Panc1 (cell line): ENCODE measurements around the gene FRRS1L. TPM values are rescaled to one million over a fixed set of nuclear protein-coding genes. Genes with fewer than 3 reads are reported as not detected.

Experiments
- ATAC-seq: fragments of 200-7000 bp; cut with Tn5 transposase; 2 replicates; pipeline ENCODE4 v1.9.1; 2020; ENCODE audit warnings: mild to moderate bottlenecking, moderate library complexity
- BruUV-seq: library from RNA; stranded (reverse); fragments of 400-500 nt; replicated peaks from 2 replicates; lab custom pipeline; 2021; lab: Mats Ljungman, UMichigan
- CTCF ChIA-PET: fragments of 300-600 bp; sonication (Branson Sonifier 250); formaldehyde crosslinking; loops from one replicate; lab custom pipeline; 2022; ENCODE audit warnings: antibody characterized with exemption; lab: Charles Lee
- POLR2A ChIA-PET: fragments of 300-600 bp; sonication (Branson Sonifier 250); formaldehyde crosslinking; loops from one replicate; lab custom pipeline; 2022; ENCODE audit warnings: antibody characterized with exemption; lab: Charles Lee
- DNase-seq: peaks from one replicate; pipeline ENCODE4 v3.0.0-alpha.2; 2010; ENCODE audit warnings: low read depth, low spot score
- H3K27ac ChIP-seq: 2 replicates; pipeline ENCODE4 v1.5.1; 2011; ENCODE audit warnings: mild to moderate bottlenecking, low read length, inconsistent platforms
- H3K27me3 ChIP-seq: fragments of 200-500 bp; sonication (Bioruptor generic); 2 replicates; pipeline ENCODE4 v1.6.0; 2014; ENCODE audit warnings: low read length, inconsistent platforms; ENCODE audit not compliant: control insufficient read depth, insufficient read depth
- H3K36me3 ChIP-seq: fragments of 200-500 bp; sonication (Bioruptor generic); 2 replicates; pipeline ENCODE4 v1.5.1; 2014; ENCODE audit warnings: inconsistent platforms, mild to moderate bottlenecking, low read length, moderate library complexity; ENCODE audit not compliant: control insufficient read depth, insufficient read depth
- H3K4me1 ChIP-seq: 2 replicates; pipeline ENCODE4 v1.5.1; 2011; ENCODE audit warnings: inconsistent platforms, mild to moderate bottlenecking, low read length, moderate library complexity; ENCODE audit not compliant: control insufficient read depth, insufficient read depth
- H3K4me3 ChIP-seq, 2 experiments: 2 replicates each; pipeline ENCODE4 v1.5.1; 2011 to 2012; ENCODE audit warnings: low read depth in 2 of 2, low read length in 2 of 2, mild to moderate bottlenecking in 2 of 2, inconsistent platforms in 1 of 2, moderate library complexity in 1 of 2
- H3K9me3 ChIP-seq: fragments of 200-500 bp; sonication (Bioruptor generic); 2 replicates; pipeline ENCODE4 v1.5.1; 2014; ENCODE audit warnings: low read depth, mild to moderate bottlenecking, inconsistent platforms, low read length, moderate library complexity; ENCODE audit not compliant: control insufficient read depth, insufficient read depth
- POLR2AphosphoS5 ChIP-seq: IDR thresholded peaks from 2 replicates; pipeline ENCODE4 v1.6.1; 2012; ENCODE audit warnings: mild to moderate bottlenecking, low read depth, low read length, moderate library complexity
- SIN3A ChIP-seq: IDR thresholded peaks from 2 replicates; pipeline ENCODE4 v1.6.1; 2012; ENCODE audit warnings: low read depth, mild to moderate bottlenecking, low read length, moderate library complexity, borderline replicate concordance; ENCODE audit not compliant: insufficient read depth
- TCF7L2 ChIP-seq: IDR thresholded peaks from 2 replicates; pipeline ENCODE4 v1.6.1; 2011; ENCODE audit warnings: mild to moderate bottlenecking, low read depth, low read length, inconsistent platforms
- in situ Hi-C: cut with HindIII; loops from 2 replicates; pipeline ENCODE4 v1.10.0; 2016; ENCODE audit warnings: low sequenced_read_pairs, low pct_unique_long_range_greater_than_20kb
- intact Hi-C: fragments of 100-400 bp; cut with micrococcal nuclease; formaldehyde crosslinking; loops from one replicate; pipeline ENCODE4 v1.10.0; 2022; ENCODE audit not compliant: unreplicated experiment
- total RNA-seq: library from RNA; stranded (reverse); gene quantifications from one replicate; pipeline ENCODE4 v1.2.1, GENCODE V29; 2021; ENCODE audit not compliant: unreplicated experiment
- TF ChIP-seq, protein P1 (sequence below): fragments of 450-650 bp; IDR thresholded peaks from 2 replicates; pipeline ENCODE4 v1.5.1; 2017; ENCODE audit warnings: mild to moderate bottlenecking
- TF ChIP-seq, protein P2 (sequence below), 2 experiments: IDR thresholded peaks; 2 replicates each; pipeline ENCODE4 v1.6.1; 2011 to 2012; ENCODE audit warnings: low read depth in 2 of 2, control low read depth in 1 of 2, low read length in 1 of 2, mild to moderate bottlenecking in 1 of 2, moderate library complexity in 1 of 2; ENCODE audit not compliant: insufficient read depth in 1 of 2

The FRRS1L gene
- total RNA-seq, 1 experiment from 2014 or later, result 2.3 TPM

DNA sequence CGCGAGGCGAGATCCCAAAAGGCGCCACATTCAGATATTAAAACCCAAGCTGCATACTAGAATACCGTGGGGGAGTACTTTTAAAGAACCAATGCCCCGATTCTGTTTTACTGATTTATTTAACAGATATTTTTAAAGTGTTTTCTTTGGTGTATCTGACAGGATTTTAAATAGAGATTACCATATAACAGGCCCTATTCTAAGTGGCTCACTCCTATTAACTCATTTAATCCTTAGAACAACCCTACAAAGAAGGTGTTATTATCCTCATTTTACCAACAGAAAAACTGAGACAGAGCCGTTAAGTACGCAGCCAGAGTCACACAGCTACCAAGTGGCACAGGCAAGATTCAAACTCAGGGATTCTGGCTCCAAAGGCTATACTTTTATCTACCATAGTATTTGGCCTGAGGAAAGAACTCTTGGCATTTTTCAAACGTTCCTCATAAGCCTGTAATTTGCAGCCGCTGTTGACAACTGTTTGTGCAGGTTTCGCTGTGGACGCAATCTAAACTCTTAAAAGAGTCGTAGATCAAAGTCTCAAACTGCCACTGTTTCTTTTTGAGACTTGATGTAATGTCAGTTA lies 46.8 kb downstream of the FRRS1L start:
- Histone ChIP-seq H3K4me1 (peaks cover 29% of the 10 kb centered on the region), H3K4me3 (peak overlapping the region; percentile 9 to 27; a peak in 3 of 4 replicates)
- POLR2A ChIA-PET, result interaction anchor here (0.9 kb wide), 1 partner anchor 131 kb away, joined by 3 read pairs; no protein-coding TSS in a partner anchor

DNA sequence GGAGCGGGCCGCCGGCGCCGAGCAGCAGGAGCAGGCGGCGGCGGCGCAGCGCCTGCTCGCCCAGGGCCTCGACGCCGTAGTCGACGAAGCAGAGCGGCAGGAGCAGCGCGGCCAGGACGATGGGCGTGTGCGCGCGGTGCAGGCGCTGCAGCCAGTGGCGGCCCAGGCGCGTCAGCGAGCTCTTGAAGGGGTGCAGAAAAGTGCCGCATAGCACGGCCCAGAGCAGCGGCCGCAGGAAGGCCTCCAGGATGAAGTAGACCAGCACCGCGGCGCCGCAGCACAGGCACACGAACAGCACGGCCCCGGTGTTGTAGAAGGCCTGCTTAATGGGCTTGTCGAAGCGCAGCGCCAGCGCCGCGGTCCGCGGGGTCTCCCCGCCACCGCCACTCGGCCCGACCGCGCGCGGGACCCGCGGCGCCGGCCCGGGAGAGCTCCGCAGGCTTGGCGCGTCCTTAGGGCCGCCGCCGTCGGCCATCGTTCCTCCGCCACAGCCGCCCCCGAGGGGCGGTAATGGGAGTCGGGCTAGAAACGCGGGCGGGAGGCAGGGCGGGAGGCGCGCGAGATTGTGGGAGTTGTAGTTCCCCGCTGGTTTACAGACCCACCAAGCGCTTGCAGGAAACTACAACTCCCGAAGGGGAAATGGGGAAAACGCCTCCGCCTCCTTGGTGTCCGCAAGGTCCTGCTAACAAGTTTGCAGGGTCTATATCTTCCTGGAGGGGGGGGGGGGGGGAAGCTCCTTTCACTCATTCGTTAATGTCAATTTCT lies 47.4 kb downstream of the FRRS1L start, which contains the start of gene TMEM245:
Gene TMEM245 (minus strand): TSS at position 509 of the 765 bp plus-strand sequence. CDS start 34 bp downstream, at position 475.
- POLR2A ChIA-PET, result interaction anchor here (0.5 to 0.9 kb wide), 2 partner anchors 9 to 131 kb away, joined by 3 to 4 read pairs; no protein-coding TSS in a partner anchor
- BruUV-seq, result no TSS peak

More for the DNA sequence above, 46.8 kb downstream of the FRRS1L start:
- ATAC-seq, result no peak
- CTCF ChIA-PET, result no interaction called here
- TF ChIP-seq POLR2AphosphoS5, result 0 out of 2 replicates have a peak, but pooled peaks have one; percentile 24
- TF ChIP-seq, protein P1, sequence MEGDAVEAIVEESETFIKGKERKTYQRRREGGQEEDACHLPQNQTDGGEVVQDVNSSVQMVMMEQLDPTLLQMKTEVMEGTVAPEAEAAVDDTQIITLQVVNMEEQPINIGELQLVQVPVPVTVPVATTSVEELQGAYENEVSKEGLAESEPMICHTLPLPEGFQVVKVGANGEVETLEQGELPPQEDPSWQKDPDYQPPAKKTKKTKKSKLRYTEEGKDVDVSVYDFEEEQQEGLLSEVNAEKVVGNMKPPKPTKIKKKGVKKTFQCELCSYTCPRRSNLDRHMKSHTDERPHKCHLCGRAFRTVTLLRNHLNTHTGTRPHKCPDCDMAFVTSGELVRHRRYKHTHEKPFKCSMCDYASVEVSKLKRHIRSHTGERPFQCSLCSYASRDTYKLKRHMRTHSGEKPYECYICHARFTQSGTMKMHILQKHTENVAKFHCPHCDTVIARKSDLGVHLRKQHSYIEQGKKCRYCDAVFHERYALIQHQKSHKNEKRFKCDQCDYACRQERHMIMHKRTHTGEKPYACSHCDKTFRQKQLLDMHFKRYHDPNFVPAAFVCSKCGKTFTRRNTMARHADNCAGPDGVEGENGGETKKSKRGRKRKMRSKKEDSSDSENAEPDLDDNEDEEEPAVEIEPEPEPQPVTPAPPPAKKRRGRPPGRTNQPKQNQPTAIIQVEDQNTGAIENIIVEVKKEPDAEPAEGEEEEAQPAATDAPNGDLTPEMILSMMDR, result no peak
- BruUV-seq, result no TSS peak
- Histone ChIP-seq H3K27me3 (no peaks in the 10 kb centered on the region), H3K27ac (peak overlapping the region; percentile 93), H3K9me3 (no peaks in the 10 kb centered on the region), H3K36me3 (peaks cover 3% of the 10 kb centered on the region; the same call in 1 of the 2 replicates)
- intact Hi-C loops (no loop called here), in situ Hi-C loops (no loop called here)
- no peak for DNase-seq

More for the DNA sequence above, 47.4 kb downstream of the FRRS1L start, which contains the start of gene TMEM245:
- intact Hi-C loops, result no loop called here
- Histone ChIP-seq H3K27ac (peak within 1 kb of the TSS; percentile 93), H3K36me3 (peaks cover 3% of the 10 kb centered on the region; the same call in 1 of the 2 replicates), H3K4me1 (peaks cover 32% of the 10 kb centered on the region), H3K4me3 (peak within 1 kb of the TSS; percentile 72 to 79), H3K27me3 (no peaks in the 10 kb centered on the region), H3K9me3 (no peaks in the 10 kb centered on the region)
- in situ Hi-C loops, result no loop called here
- ATAC-seq, result peak; percentile 96
- CTCF ChIA-PET, result no interaction called here
- DNase-seq, result peak; percentile 86
- TF ChIP-seq, protein P1, result no peak
- 0 out of 2 replicates have a peak, but pooled peaks have one; percentile 18 for TF ChIP-seq SIN3A
- TF ChIP-seq, protein P2, sequence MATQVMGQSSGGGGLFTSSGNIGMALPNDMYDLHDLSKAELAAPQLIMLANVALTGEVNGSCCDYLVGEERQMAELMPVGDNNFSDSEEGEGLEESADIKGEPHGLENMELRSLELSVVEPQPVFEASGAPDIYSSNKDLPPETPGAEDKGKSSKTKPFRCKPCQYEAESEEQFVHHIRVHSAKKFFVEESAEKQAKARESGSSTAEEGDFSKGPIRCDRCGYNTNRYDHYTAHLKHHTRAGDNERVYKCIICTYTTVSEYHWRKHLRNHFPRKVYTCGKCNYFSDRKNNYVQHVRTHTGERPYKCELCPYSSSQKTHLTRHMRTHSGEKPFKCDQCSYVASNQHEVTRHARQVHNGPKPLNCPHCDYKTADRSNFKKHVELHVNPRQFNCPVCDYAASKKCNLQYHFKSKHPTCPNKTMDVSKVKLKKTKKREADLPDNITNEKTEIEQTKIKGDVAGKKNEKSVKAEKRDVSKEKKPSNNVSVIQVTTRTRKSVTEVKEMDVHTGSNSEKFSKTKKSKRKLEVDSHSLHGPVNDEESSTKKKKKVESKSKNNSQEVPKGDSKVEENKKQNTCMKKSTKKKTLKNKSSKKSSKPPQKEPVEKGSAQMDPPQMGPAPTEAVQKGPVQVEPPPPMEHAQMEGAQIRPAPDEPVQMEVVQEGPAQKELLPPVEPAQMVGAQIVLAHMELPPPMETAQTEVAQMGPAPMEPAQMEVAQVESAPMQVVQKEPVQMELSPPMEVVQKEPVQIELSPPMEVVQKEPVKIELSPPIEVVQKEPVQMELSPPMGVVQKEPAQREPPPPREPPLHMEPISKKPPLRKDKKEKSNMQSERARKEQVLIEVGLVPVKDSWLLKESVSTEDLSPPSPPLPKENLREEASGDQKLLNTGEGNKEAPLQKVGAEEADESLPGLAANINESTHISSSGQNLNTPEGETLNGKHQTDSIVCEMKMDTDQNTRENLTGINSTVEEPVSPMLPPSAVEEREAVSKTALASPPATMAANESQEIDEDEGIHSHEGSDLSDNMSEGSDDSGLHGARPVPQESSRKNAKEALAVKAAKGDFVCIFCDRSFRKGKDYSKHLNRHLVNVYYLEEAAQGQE (IDR thresholded peaks at IDR 0.05; ENCODE audit: insufficient read depth in 1 of 2, low read depth in 2 of 2, low read length in 1 of 2), result no peak
- TF ChIP-seq POLR2AphosphoS5, result 0 out of 2 replicates have a peak, but pooled peaks have one; percentile 35
- no peak for TF ChIP-seq TCF7L2
